GM12878 (cell line): ENCODE results near the gene AGRN. TPM values are rescaled to one million over a fixed set of nuclear protein-coding genes. Genes with fewer than 3 reads are reported as not detected.
A peak's percentile ranks its signal among the peaks of the same experiment; 100 is the strongest.

Source experiments
- BACH1 ChIP-seq: fragments of 450-650 bp; IDR thresholded peaks from 2 replicates; pipeline ENCODE4 v1.6.1; 2017; ENCODE audit warnings: mild to moderate bottlenecking, borderline replicate concordance
- BCL11A ChIP-seq: IDR thresholded peaks from 2 replicates; pipeline ENCODE4 v1.6.1; 2011; ENCODE audit warnings: low read depth, low read length
- BCLAF1 ChIP-seq: fragments of 450-650 bp; IDR thresholded peaks from 2 replicates; pipeline ENCODE4 v1.6.1; 2017; ENCODE audit warnings: antibody characterized with exemption, mild to moderate bottlenecking, moderate library complexity
- BMI1 ChIP-seq: fragments of 450-650 bp; IDR thresholded peaks from 2 replicates; pipeline ENCODE4 v1.6.1; 2016; ENCODE audit warnings: mild to moderate bottlenecking, moderate library complexity, borderline replicate concordance
- ETV6 ChIP-seq, 2 experiments: fragments of 450-650 bp in 1 of 2; IDR thresholded peaks in 1 of 2; conservative IDR thresholded peaks in 1 of 2; 2 replicates each; pipeline ENCODE4 v1.6.1; 2014; ENCODE audit warnings: antibody characterized with exemption in 1 of 2, borderline replicate concordance in 1 of 2, low read depth in 1 of 2, mild to moderate bottlenecking in 1 of 2, moderate library complexity in 1 of 2
- FOXM1 ChIP-seq: IDR thresholded peaks from 2 replicates; pipeline ENCODE4 v1.6.1; 2012; ENCODE audit warnings: low read depth, mild to moderate bottlenecking, inconsistent platforms, low read length, moderate library complexity
- IKZF1 ChIP-seq: fragments of 450-650 bp; conservative IDR thresholded peaks from 2 replicates; pipeline ENCODE4 v1.6.1; 2017; ENCODE audit warnings: antibody characterized with exemption, mild to moderate bottlenecking
- NKRF ChIP-seq: fragments of 450-650 bp; conservative IDR thresholded peaks from 2 replicates; pipeline ENCODE4 v1.6.1; 2017; ENCODE audit warnings: mild to moderate bottlenecking, moderate library complexity
- NR2C1 ChIP-seq: fragments of 450-650 bp; IDR thresholded peaks from 2 replicates; pipeline ENCODE4 v1.6.1; 2017; ENCODE audit warnings: antibody characterized with exemption, mild to moderate bottlenecking, moderate library complexity
- PML ChIP-seq: IDR thresholded peaks from 2 replicates; pipeline ENCODE4 v1.6.1; 2012; ENCODE audit warnings: low read length, inconsistent platforms
- RBBP5 ChIP-seq: fragments of 200-600 bp; sonication (generic); conservative IDR thresholded peaks from 2 replicates; pipeline ENCODE4 v1.6.1; 2016
- RFX5 ChIP-seq: IDR thresholded peaks from 2 replicates; pipeline ENCODE4 v1.6.1; 2011; ENCODE audit warnings: low read depth, low read length, improper control_type of control experiment
- SIX5 ChIP-seq: IDR thresholded peaks from 2 replicates; pipeline ENCODE4 v1.6.1; 2011; ENCODE audit warnings: mild to moderate bottlenecking, low read depth, low read length, moderate library complexity; ENCODE audit not compliant: severe bottlenecking
- SMC3 ChIP-seq: IDR thresholded peaks from 2 replicates; pipeline ENCODE4 v1.6.1; 2011; ENCODE audit warnings: low read length, improper control_type of control experiment, borderline replicate concordance
- SREBF1 ChIP-seq: IDR thresholded peaks from 2 replicates; pipeline ENCODE4 v1.6.1; 2012; ENCODE audit warnings: mild to moderate bottlenecking, low read length
- TCF3 ChIP-seq: IDR thresholded peaks from 2 replicates; pipeline ENCODE4 v1.6.1; 2012; ENCODE audit warnings: low read depth, mild to moderate bottlenecking, low read length, borderline replicate concordance; ENCODE audit not compliant: insufficient read depth
- YY1 ChIP-seq: IDR thresholded peaks from 2 replicates; pipeline ENCODE4 v1.6.1; 2011; ENCODE audit warnings: low read depth, mild to moderate bottlenecking, low read length
- ZBTB33 ChIP-seq: fragments of 450-650 bp; IDR thresholded peaks from 2 replicates; pipeline ENCODE4 v1.6.1; 2017; ENCODE audit warnings: mild to moderate bottlenecking
- ZNF592 ChIP-seq: fragments of 450-650 bp; IDR thresholded peaks from 2 replicates; pipeline ENCODE4 v1.6.1; 2017; ENCODE audit warnings: mild to moderate bottlenecking, moderate library complexity
- ZSCAN29 ChIP-seq: fragments of 450-650 bp; IDR thresholded peaks from 2 replicates; pipeline ENCODE4 v1.6.1; 2017; ENCODE audit warnings: mild to moderate bottlenecking, moderate library complexity
- polyA plus RNA-seq, 11 experiments: library from polyadenylated mRNA; depleted of rRNA in 4 of 11; unstranded in 6 of 11; stranded (reverse) in 5 of 11; fragments of >200 nt; fragmentation: Nextera tagmentation in 4 of 11; fragmentation: Illumina TruSeq in 1 of 11; extraction: Ambion mirVana in 4 of 11; extraction: Trizol in 1 of 11; gene quantifications; 1 replicate in 1 of 11; 2 replicates in 10 of 11; pipeline versions ENCODE4 v1.2.1 to v1.2.3, GENCODE V29; 2011 to 2016; ENCODE audit warnings: inconsistent platforms in 2 of 11, missing spikeins in 2 of 11, low read depth in 1 of 11
- total RNA-seq, 4 experiments: library from RNA; depleted of rRNA in 3 of 4; stranded (reverse); fragments of >200 nt in 3 of 4; fragmentation: Illumina TruSeq in 1 of 4; extraction: Trizol in 1 of 4; gene quantifications; 2 replicates each; pipeline versions ENCODE4 v1.2.1 to v1.2.3, GENCODE V29; 2013 to 2021

Gene AGRN
- total and polyA plus RNA-seq, 10 of the 15 experiments (the other 5 are each of a cell fraction or from before 2014, with no cell fraction given) = 0.02 to 41.8 (median 4.1) TPM

GRCh38 chr1:1000357-1001056, 19.4 kb upstream of the AGRN start (continued):
- TF ChIP-seq ZBTB33 = no peak
- peak; percentile 83; the same call in 1 of the 2 replicates for TF ChIP-seq ZNF592
- TF ChIP-seq PML = no peak
- TF ChIP-seq BMI1 = 0 out of 2 replicates have a peak, but pooled peaks have one; percentile 29
- no peak for TF ChIP-seq TCF3
- TF ChIP-seq RFX5 = no peak
- no peak; the same call in 1 of the 2 replicates for TF ChIP-seq BCLAF1
- TF ChIP-seq SREBF1 = no peak
- TF ChIP-seq ETV6 (conservative IDR thresholded peaks at IDR 0.05 in 1 of 2, IDR thresholded peaks at IDR 0.05 in 1 of 2; ENCODE audit: borderline replicate concordance in 1 of 2, low read depth in 1 of 2) = no peak
- TF ChIP-seq BCL11A = no peak
- peak; percentile 66 for TF ChIP-seq NKRF
- TF ChIP-seq SMC3 = no peak
- TF ChIP-seq SIX5 = no peak
- TF ChIP-seq IKZF1 = peak; percentile 83
- 0 out of 2 replicates have a peak, but pooled peaks have one; percentile 13 for TF ChIP-seq NR2C1
- TF ChIP-seq YY1 = no peak
- peak; percentile 74 for TF ChIP-seq BACH1
- TF ChIP-seq ZSCAN29 = 0 out of 2 replicates have a peak, but pooled peaks have one; percentile 21
- TF ChIP-seq FOXM1 = no peak
- TF ChIP-seq RBBP5 = no peak
